GDM1 (cell line): ENCODE measurements around the gene FBLIM1.
"Not testable (repeated sequence)": the region's sequence is repeated elsewhere in the genome, so short reads cannot be mapped to it uniquely, and the experiment has no call there.

Experiments
- DNase-seq: peaks from one replicate; lab custom pipeline; 2025; lab: John Stamatoyannopoulos, UW

The FBLIM1 gene

GRCh38 chr1:15767941-15768340 is 9.3 kb downstream of the FBLIM1 start:
- no peak for DNase-seq

- no peak for DNase-seq
Observed at GRCh38 chr1:15768388-15768787, 9.8 kb downstream of the FBLIM1 start.

GRCh38 chr1:15770313-15770962 is 11.8 kb downstream of the FBLIM1 start:
- no peak for DNase-seq

- DNase-seq, result no peak
Observed at GRCh38 chr1:15771836-15772515, 13.4 kb downstream of the FBLIM1 start.

GRCh38 chr1:15775706-15776105 is 17.1 kb downstream of the FBLIM1 start:
- no peak for DNase-seq

- no peak for DNase-seq
Observed at GRCh38 chr1:15777909-15778707, 19.5 kb downstream of the FBLIM1 start.

GRCh38 chr1:15785683-15786082 is 27.1 kb downstream of the FBLIM1 start:
- DNase-seq, result no peak

- DNase-seq, result no peak
Observed at GRCh38 chr1:15786581-15786980, 28.0 kb downstream of the FBLIM1 start.

GRCh38 chr1:15788624-15789301 is 30.2 kb downstream of the FBLIM1 start:
- DNase-seq, result no peak

- DNase-seq, result no peak
Observed at GRCh38 chr1:15796086-15796462, 37.5 kb downstream of the FBLIM1 start.

GRCh38 chr1:15797614-15798390 is 39.2 kb downstream of the FBLIM1 start:
- DNase-seq, result no peak

- no peak for DNase-seq
Observed at GRCh38 chr1:15799004-15799867, 40.6 kb downstream of the FBLIM1 start.

GRCh38 chr1:15799928-15800835 is 41.6 kb downstream of the FBLIM1 start:
- DNase-seq, result no peak

- DNase-seq, result peak; percentile 9
Observed at GRCh38 chr1:15802234-15802965, 43.8 kb downstream of the FBLIM1 start.

GRCh38 chr1:15803380-15803779 is 44.8 kb downstream of the FBLIM1 start:
- no peak for DNase-seq

- DNase-seq, result no peak
Observed at GRCh38 chr1:15804060-15804459, 45.5 kb downstream of the FBLIM1 start.

GRCh38 chr1:15807121-15807520 is 48.5 kb downstream of the FBLIM1 start:
- DNase-seq, result no peak

- DNase-seq, result not testable (repeated sequence)
Observed at GRCh38 chr1:15807549-15807948, 49.0 kb downstream of the FBLIM1 start, which contains the start of gene UQCRHL. UQCRHL (minus strand) TSS chr1:15807649; CDS start chr1:15807649, 0 bp downstream.

GRCh38 chr1:15808955-15809354 is 50.4 kb downstream of the FBLIM1 start:
- no peak for DNase-seq
